GM11168 (cell line): ENCODE measurements around the gene EEF1AKMT4.

ENCODE experiments used
- in situ Hi-C: fragments of 300-500 bp; cut with MboI; formaldehyde crosslinking; loops from one replicate; pipeline ENCODE4 v1.12.0; 2022; ENCODE audit warnings: low sequenced_read_pairs; ENCODE audit not compliant: unreplicated experiment

The EEF1AKMT4 gene

GRCh38 chr3:184249412-184250166 is at the start of gene EEF1AKMT4:
TSS of gene EEF1AKMT4 (plus strand) at chr3:184249672. CDS start at chr3:184249695, 23 bp downstream.
- in situ Hi-C loops, result loop anchor here (25.0 kb wide), 1 partner anchor 362 kb away; the partner anchor contains the start of gene PARL

GRCh38 chr3:184200825-184201224 is 48.6 kb upstream of the EEF1AKMT4 start:
- in situ Hi-C loops, result no loop called here

DNA sequence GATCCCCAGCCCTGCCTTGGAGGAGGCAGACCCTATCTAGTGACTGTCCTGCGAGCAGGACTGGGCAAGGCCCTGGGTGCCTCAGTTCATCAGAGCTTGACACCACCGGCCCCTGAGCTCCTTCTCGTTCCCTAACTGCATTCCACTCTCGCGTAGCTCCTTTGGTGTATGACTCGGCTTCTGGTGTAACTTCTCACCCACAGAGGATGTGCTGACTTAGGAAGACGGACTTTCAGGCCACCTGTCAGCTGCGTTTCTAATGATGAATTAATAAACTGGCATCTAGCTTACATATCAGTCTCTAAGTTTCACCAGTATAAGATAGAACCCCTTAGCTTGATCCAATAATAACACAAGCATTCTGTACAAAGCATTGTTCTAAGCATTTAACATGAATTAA is 45.9 kb upstream of the EEF1AKMT4 start:
- in situ Hi-C loops, result no loop called here

GRCh38 chr3:184209146-184209923 is 40.1 kb upstream of the EEF1AKMT4 start:
- in situ Hi-C loops, result no loop called here

DNA sequence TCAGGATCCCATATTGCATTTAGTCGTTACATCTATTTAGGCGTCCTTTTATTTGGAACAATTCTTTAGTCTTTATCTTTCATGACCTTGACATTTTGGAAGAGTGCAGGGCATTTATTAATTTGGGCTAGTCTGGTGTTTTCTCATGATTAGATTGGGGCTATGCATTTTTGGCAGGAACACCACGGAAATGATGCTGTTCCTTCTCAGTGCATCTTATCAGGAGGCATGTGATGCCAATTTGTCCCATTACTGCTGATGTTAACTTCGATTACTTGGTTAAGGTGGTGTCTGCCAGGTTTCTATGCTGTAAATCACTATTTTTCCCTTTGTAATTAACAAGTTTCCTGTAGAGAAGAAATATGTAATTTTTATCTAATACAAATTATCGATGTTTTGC is 38.2 kb upstream of the EEF1AKMT4 start:
- in situ Hi-C loops, result no loop called here

DNA sequence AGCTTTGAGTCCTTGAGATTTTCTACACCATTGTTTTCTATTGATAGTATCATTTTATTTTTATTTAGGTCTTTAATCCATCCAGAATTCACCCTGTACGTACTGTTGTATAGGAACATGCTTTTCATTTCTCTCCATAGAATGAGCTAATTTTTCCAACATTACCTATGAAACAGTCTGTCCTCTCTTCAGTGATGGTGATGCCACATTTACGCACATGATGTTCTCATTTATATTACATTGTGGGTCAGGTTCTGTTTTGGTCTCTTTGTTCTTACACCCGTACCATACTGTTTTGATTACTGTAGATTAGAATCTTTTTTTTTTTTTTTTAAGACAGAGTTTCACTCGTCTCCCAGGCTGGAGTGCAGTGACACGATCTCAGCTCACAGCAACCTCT is 37.8 kb upstream of the EEF1AKMT4 start:
- in situ Hi-C loops, result no loop called here

GRCh38 chr3:184218814-184219213 is 30.7 kb upstream of the EEF1AKMT4 start:
- in situ Hi-C loops, result no loop called here

GRCh38 chr3:184222521-184222920 is 27.0 kb upstream of the EEF1AKMT4 start:
- in situ Hi-C loops, result no loop called here

DNA sequence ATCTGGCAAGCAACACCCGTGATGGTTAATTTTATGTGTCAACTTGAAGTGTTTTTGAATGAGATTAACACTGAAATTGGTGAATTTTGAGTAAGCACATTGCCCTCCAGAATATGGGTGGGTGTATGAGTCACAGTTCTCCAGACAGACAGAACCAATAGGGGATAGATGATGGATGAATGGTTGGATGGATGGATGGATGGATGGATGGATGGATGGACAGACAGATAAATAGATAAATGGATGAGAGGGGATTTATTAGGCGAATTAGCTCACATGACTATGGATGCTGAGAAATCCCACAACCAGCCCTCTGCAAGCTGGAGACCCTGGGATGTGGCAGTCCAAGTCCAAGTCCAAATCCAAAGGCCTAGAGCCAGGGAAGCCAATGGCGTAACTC is 25.5 kb upstream of the EEF1AKMT4 start:
- in situ Hi-C loops, result no loop called here

GRCh38 chr3:184227481-184227935 is 22.0 kb upstream of the EEF1AKMT4 start:
- in situ Hi-C loops, result no loop called here

GRCh38 chr3:184228376-184229137 is 20.9 kb upstream of the EEF1AKMT4 start:
- in situ Hi-C loops, result no loop called here

- in situ Hi-C loops, result no loop called here
Observed at GRCh38 chr3:184229394-184230080, 19.9 kb upstream of the EEF1AKMT4 start, which contains the start of gene VWA5B2. TSS of gene VWA5B2 (plus strand) at chr3:184229585. CDS start at chr3:184230529, 944 bp downstream.

DNA sequence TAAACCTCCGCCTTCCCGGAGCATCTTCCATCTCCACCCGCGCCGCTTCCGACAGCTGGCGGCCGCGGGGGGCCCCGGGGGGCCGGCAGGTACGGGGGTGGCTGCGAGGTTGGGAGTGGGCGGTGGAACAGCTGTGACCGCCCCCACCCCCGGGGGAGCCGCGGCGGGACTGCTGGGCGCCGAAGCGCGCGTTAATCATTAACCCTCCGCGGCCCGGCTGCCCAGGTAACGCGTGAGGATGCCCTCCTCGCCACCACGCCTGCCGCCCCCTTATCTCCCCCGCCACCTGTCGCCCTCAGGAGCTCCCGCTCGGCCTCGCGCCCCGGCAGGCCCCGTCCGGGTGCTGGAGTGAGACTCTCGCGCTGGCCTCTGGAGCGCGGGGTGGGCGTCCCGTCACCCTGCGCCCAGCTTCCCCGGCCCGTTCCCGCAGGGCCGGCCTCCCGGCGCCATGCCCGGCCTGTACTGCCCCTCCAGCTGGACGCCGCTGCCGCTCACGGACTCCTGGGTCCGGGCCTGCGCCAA is 19.3 kb upstream of the EEF1AKMT4 start:
- in situ Hi-C loops, result no loop called here

GRCh38 chr3:184230603-184231528 is 18.6 kb upstream of the EEF1AKMT4 start:
- in situ Hi-C loops, result no loop called here

DNA sequence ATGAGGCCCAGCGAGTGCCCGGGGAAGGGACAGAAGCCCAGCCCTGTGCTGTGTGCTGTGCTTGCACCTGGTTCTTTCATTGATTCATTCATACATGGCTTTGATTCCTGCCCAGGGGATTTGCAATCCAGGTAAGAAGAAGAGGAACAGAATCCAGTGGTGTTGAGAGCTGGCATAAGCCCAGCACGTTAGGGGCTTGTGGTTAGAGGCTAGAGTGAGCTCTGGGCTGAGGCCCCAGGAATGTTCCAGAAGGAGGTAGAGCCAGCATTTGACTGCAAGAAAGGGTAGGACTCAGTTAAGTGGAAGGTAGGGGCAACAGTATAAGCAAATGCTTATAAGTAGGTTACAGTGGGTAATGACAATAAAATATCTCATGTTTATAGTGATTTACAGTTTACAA is 17.8 kb upstream of the EEF1AKMT4 start:
- in situ Hi-C loops, result no loop called here

- in situ Hi-C loops, result no loop called here
Observed at GRCh38 chr3:184233127-184233843, 16.2 kb upstream of the EEF1AKMT4 start.

GRCh38 chr3:184234224-184234623 is 15.2 kb upstream of the EEF1AKMT4 start:
- in situ Hi-C loops, result no loop called here
